Epithelial cell of prostate (primary cell): Measurements from ENCODE around the gene FZD1.

Source experiments
- DNase-seq: peaks from one replicate; pipeline ENCODE4 v3.0.0-alpha.2; 2011; ENCODE audit warnings: low read depth, low spot score
- H3K27ac ChIP-seq: fragments of 450-650 bp; 2 replicates; pipeline ENCODE4 v1.5.1; 2017; ENCODE audit warnings: mild to moderate bottlenecking

FZD1 gene

DNA sequence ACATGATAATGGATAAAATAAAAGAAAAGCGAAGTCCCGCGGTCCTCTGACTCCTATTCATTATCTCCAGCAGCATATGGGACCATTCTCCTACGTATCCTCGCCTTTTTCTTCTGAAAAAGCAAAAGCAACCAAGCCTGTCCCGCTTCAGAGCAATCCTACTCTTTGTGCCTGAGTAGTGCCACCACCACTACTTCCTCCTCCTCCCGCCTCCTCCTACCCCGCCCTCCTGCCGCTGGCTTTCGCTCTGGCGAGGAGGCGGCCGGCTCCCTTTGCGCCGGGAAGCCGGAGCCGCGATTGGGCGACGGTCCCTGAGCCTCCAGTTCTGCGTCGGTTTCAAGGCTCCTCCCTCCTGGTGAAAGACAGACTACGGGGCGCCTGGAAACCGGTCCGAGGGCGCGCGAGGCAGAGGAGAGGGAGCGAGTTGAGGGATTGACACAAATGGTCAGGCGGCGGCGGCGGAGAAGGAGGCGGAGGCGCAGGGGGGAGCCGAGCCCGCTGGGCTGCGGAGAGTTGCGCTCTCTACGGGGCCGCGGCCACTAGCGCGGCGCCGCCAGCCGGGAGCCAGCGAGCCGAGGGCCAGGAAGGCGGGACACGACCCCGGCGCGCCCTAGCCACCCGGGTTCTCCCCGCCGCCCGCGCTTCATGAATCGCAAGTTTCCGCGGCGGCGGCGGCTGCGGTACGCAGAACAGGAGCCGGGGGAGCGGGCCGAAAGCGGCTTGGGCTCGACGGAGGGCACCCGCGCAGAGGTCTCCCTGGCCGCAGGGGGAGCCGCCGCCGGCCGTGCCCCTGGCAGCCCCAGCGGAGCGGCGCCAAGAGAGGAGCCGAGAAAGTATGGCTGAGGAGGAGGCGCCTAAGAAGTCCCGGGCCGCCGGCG, at the start of gene FZD1:
TSS of gene FZD1 (plus strand) at position 388 of the 878 bp plus-strand sequence. CDS start at position 836, 448 bp downstream.
- H3K27ac ChIP-seq: peak within 1 kb of the TSS; percentile 75
- peak; percentile 94 for DNase-seq

DNA sequence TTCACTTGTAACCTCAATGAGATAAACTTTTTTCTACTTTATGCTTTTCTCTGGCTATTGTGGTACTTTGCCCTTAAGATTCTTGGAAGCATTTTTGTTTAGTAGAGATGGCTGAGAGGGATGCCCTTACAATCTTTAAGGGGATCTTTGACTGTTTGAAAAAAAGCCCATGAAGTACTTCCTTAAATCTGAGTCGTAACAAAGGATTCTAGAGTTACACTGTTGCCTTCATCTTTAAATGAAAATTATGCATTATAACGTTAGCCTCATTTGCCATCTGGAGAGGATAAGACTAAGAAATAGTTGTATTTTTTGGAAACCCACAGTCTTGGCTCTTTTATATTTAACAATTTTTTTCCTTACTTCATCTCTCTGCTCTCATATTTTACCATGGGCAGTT, 37.8 kb upstream of the FZD1 start:
- no peak for DNase-seq
- no peak overlapping the region for H3K27ac ChIP-seq

DNA sequence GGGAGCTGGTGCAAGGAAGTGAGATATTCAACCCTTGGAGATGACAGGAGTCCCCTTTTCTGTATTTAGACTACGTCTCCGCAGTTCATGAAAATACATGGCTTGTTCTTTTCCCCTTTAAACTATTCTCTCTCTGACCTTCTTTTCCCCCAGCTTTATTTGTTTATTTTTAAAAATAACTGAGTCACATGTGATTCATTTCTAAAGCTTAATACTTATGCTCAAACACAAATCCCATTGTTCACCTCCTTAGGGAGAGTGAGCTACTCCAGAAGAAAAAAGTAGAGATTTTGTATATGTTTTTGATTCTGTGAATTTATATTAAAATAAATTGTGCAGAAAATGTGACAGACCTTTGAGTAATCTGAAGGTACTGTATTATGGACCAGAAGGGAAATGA, 35.9 kb upstream of the FZD1 start:
- no peak overlapping the region for H3K27ac ChIP-seq
- no peak for DNase-seq

- no peak for DNase-seq
- no peak overlapping the region for H3K27ac ChIP-seq
Observed at GRCh38 chr7:91228927-91229558, 35.2 kb upstream of the FZD1 start.

- no peak overlapping the region for H3K27ac ChIP-seq
- no peak for DNase-seq
Observed at GRCh38 chr7:91230100-91230499, 34.1 kb upstream of the FZD1 start.

- H3K27ac ChIP-seq: no peak overlapping the region
- DNase-seq: no peak
Observed at GRCh38 chr7:91230503-91230902, 33.7 kb upstream of the FZD1 start.

GRCh38 chr7:91233212-91233611, 31.0 kb upstream of the FZD1 start:
- H3K27ac ChIP-seq: no peak overlapping the region
- DNase-seq: no peak

DNA sequence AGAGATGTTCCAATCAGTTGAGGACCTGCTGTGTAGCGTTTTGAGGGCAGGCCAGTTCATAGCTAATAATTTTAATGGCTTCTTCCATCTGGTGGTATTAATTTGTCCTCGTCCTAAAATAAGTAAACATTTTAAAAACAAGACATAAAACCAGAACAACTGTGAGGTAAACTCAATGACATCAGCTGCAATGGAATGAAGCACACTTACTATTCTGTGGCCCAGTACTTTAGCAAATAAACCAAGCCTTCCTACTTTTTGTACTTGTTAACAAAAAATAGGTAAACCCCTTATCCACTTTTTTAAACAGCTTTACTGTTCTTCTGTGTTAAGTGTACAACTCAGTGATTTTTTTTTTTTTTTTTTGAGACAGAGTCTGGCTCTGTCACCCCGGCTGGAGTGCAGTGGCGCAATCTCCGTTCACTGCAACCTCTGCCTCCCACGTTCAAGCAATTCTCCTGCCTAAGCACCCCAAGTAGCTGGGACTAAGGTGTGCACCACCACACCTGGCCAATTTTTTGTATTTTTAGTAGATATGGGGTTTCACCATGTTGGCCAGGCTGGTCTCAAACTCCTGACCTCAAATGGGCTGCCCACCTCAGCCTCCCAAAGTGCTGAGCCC, 28.9 kb upstream of the FZD1 start:
- no peak overlapping the region for H3K27ac ChIP-seq
- DNase-seq: no peak

DNA sequence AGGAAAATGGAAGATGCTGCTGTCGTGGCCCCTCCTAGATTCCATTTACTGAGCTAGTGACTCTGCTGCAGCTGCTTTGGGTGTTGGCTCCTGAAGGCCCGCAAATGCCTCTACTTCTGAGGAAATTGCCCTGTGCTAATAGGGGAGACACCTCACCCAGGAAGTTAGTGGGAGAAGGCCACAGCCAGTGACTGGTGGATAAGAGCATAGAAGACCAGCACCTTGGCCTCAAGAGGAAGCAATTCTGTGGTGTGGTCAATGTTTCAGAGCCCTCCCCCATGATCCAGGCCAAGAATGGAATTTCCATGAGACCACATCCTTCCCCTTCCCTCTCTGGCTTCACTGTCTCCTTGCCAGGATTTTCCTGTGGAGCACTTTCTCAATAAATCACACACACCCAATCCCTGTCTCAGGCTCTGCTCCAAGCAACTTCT, 25.0 kb upstream of the FZD1 start:
- no peak for DNase-seq
- H3K27ac ChIP-seq: no peak overlapping the region

DNA sequence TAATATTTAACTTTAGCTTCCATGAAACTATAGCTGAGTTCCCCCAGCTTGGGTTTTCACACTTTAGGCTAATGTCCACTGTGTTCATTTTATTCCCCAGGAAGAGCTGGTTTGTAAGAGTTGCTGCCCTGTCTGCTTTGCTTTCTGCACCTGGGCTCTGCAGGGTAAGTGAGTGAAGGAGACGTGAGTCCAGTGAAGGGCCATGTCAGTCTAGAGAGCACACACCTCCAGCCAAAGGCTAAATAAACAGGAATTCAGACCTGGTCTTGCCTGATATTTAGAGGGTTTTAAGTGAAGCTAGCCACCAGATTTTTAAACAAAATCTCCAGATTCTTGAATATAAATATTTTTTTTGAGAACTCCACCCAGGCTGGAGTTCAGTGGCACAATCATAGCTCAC, 24.5 kb upstream of the FZD1 start:
- H3K27ac ChIP-seq: no peak overlapping the region
- DNase-seq: no peak

DNA sequence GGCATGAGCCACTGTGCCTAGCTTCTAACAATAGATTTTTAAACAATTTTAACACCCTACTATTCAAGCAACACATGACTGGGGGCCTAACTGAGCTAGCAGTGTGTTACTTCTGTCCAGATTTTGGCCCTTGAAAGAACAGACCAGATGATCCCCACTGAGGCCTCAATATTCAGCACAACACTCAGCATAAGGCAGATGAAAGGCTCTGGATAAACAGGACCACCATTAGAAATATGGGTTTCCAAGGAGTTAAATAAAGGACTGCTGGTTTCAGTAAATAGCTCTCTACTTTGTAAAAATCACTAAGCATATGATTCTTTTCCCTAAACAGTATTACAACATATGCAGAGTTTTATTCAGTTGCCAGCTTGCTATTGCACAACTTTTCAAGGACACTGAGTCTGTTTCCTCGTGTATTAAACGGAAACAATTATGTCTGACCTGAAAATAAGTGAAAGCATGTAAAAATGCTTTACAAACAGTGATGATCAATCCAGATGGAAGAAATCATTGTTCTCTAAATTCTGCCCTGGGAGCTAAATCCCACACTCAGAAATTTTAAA, 23.8 kb upstream of the FZD1 start:
- DNase-seq: no peak
- no peak overlapping the region for H3K27ac ChIP-seq

- H3K27ac ChIP-seq: no peak overlapping the region
- DNase-seq: no peak
Observed at GRCh38 chr7:91242097-91242844, 22.0 kb upstream of the FZD1 start.

DNA sequence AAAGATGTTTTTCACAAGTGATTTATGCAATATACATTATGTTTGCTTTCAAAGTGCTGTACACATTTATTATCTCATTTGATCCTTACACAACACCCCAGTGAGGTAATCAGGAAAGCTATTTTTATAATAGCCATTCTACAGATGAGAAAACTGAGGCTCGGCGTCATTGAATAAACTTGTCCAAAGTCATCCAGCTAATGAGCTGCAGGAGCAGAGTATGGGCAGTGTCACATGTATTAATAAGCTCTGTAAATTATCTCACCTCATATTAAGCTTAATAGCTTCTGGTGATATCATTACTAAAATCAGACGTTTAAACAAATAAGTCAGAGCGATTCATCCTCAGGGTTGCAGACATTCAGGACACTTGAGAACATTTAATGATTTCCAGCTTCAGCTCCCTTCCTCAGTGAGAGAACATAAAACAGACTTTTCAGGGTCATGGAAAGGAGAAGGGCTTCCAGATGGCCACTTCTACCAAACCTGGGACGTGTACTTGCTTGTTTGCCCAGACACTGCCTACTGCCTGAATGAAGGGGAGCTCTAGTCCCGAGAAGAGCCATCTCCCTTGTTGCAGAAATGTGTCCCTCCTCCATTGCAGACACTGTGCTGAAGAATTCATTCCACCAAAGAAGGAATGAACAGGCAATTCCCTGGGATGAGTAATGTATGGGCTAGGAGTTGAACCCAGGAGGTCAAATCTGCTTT, 20.5 kb upstream of the FZD1 start:
- DNase-seq: no peak

GRCh38 chr7:91247500-91247899, 16.7 kb upstream of the FZD1 start:
- DNase-seq: no peak
- H3K27ac ChIP-seq: no peak overlapping the region

More for the DNA sequence above, 20.5 kb upstream of the FZD1 start:
- no peak overlapping the region for H3K27ac ChIP-seq

DNA sequence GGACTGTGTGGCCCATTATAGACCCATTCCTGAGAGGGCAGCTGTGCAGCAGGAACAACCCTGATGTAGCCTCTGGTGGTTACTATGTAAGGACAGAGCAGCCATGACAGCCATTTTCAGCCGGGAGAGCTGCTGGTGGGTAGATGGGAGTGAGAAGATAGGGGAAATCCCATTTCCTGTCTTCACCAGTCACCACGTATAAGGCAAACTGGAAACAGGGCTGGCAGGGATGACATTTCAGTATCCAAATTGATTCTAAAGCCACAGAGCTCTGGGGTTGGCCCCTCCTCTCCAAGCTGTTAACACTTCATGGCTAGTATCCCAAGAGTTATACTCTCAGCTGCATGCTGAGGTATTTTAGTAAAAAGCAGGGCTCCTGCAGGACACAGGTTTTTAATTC, 15.2 kb upstream of the FZD1 start:
- no peak for DNase-seq
- H3K27ac ChIP-seq: peak overlapping the region; percentile 57

DNA sequence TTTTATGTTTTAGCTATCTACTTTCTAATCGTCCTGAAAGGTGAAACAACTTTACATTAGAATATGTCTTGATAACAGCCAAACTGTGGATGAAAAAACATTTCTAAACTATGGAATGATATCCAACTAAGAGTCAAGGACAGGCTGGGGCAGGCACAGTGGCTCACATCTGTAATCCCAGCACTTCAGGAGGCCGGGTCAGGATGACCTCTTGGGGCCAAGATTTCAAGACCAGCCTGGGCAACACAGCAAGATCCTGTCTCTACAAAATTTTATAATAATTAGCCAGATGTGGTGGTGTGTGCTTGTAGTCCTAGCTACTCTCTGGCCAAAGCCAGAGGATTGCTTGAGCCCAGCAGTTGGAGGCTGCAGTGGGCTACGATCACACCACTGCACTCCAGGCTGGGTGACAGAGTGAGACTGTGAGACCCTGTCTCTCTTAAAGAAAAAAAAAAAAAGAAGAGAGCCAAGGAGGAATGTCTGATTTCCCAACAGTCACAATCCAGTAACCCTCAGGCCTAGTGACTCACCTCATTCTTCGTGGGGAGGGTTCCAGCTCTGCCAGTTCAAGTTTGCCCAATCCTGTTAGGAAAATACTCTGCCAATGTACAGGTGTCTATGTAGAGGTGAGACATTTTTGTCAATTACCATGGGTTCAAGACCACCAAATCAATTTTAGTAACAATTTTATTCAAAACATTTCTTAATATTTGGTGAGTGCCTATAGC, 14.6 kb upstream of the FZD1 start:
- peak overlapping the region; percentile 57 for H3K27ac ChIP-seq
- peak; percentile 53 for DNase-seq

- no peak for DNase-seq
- no peak overlapping the region for H3K27ac ChIP-seq
Observed at GRCh38 chr7:91250706-91251105, 13.5 kb upstream of the FZD1 start.

DNA sequence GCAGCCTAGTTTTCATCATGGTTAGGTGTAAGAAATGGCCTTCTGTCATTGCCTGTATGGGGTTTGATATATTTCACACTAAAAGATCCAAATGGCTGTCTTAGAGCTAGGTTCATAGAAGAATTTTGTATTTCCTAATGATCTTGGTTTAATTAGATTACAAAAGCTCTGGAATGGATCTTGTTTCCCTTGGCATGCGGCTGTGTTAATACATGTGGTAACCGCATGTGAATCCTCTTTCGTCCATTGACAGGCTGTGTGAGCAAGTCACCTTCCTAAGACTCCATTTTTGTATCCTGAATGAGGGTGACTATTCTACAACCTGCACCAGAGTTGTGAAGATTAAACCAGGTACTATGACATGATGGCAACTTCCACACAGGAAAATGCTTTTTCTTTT, 12.4 kb upstream of the FZD1 start:
- DNase-seq: no peak
- H3K27ac ChIP-seq: no peak overlapping the region
